H9 (cell line): ENCODE data around the gene LPCAT2. TPM values are rescaled to one million over a fixed set of nuclear protein-coding genes. Genes with fewer than 3 reads are reported as not detected.

ENCODE experiments used
- DNase-seq: peaks from one replicate; pipeline ENCODE4 v3.0.0-alpha.2; 2017
- H2AFZ ChIP-seq: one replicate; pipeline ENCODE4 v1.6.1; 2013; ENCODE audit warnings: mild to moderate bottlenecking, low read length, control low read depth, moderate library complexity
- H2AK5ac ChIP-seq: 2 replicates; pipeline ENCODE4 v1.6.1; 2013; ENCODE audit warnings: low read length, control low read depth, mixed read lengths; ENCODE audit not compliant: insufficient read length
- H2BK120ac ChIP-seq: one replicate; pipeline ENCODE4 v1.6.1; 2013; ENCODE audit warnings: low read depth, mild to moderate bottlenecking, low read length, control low read depth, inconsistent platforms; ENCODE audit not compliant: poor library complexity, severe bottlenecking
- H2BK12ac ChIP-seq: 2 replicates; pipeline ENCODE4 v1.6.1; 2013; ENCODE audit warnings: low read length, control low read depth, mixed read lengths, low read depth; ENCODE audit not compliant: insufficient read length
- H2BK15ac ChIP-seq: 2 replicates; pipeline ENCODE4 v1.6.1; 2013; ENCODE audit warnings: low read depth, low read length, control low read depth
- H2BK20ac ChIP-seq: one replicate; pipeline ENCODE4 v1.6.1; 2013; ENCODE audit warnings: low read depth, mild to moderate bottlenecking, low read length, control low read depth, inconsistent platforms; ENCODE audit not compliant: poor library complexity, severe bottlenecking
- H2BK5ac ChIP-seq: 2 replicates; pipeline ENCODE4 v1.6.1; 2013; ENCODE audit warnings: low read length, control low read depth, mixed read lengths; ENCODE audit not compliant: insufficient read length
- H3K14ac ChIP-seq: 2 replicates; pipeline ENCODE4 v1.6.1; 2013; ENCODE audit warnings: low read length, control low read depth; ENCODE audit not compliant: insufficient read depth
- H3K18ac ChIP-seq: 2 replicates; pipeline ENCODE4 v1.6.1; 2013; ENCODE audit warnings: low read depth, mild to moderate bottlenecking, mixed read lengths, low read length, control low read depth; ENCODE audit not compliant: insufficient read length
- H3K23ac ChIP-seq: 2 replicates; pipeline ENCODE4 v1.6.1; 2013; ENCODE audit warnings: low read length, control low read depth, mixed read lengths, low read depth; ENCODE audit not compliant: insufficient read length
- H3K23me2 ChIP-seq: 2 replicates; pipeline ENCODE4 v1.6.1; 2013; ENCODE audit warnings: low read depth, mild to moderate bottlenecking, mixed read lengths, low read length, control low read depth; ENCODE audit not compliant: insufficient read length, poor library complexity, severe bottlenecking
- H3K27ac ChIP-seq: 2 replicates; pipeline ENCODE4 v1.5.1; 2013; ENCODE audit warnings: low read length, control low read depth, mixed read lengths, low read depth; ENCODE audit not compliant: insufficient read length
- H3K27me3 ChIP-seq: 2 replicates; pipeline ENCODE4 v1.6.1; 2013; ENCODE audit warnings: low read length, control low read depth, inconsistent platforms; ENCODE audit not compliant: insufficient read depth
- H3K4ac ChIP-seq: 2 replicates; pipeline ENCODE4 v1.6.1; 2013; ENCODE audit warnings: low read depth, mild to moderate bottlenecking, control low read depth, inconsistent platforms, low read length, moderate library complexity
- H3K4me1 ChIP-seq: 2 replicates; pipeline ENCODE4 v1.6.1; 2013; ENCODE audit warnings: low read length, control low read depth, inconsistent platforms; ENCODE audit not compliant: insufficient read depth
- H3K4me2 ChIP-seq: 2 replicates; pipeline ENCODE4 v1.6.1; 2013; ENCODE audit warnings: low read length, control low read depth, mixed read lengths; ENCODE audit not compliant: insufficient read length, insufficient read depth
- H3K56ac ChIP-seq: 2 replicates; pipeline ENCODE4 v1.6.1; 2013; ENCODE audit warnings: low read depth, mild to moderate bottlenecking, mixed read lengths, low read length, control low read depth; ENCODE audit not compliant: insufficient read length
- H3K79me1 ChIP-seq: 2 replicates; pipeline ENCODE4 v1.6.1; 2013; ENCODE audit warnings: low read depth, mild to moderate bottlenecking, moderate library complexity, low read length, control low read depth, inconsistent platforms; ENCODE audit not compliant: insufficient read depth, poor library complexity, severe bottlenecking
- H3K79me2 ChIP-seq: 2 replicates; pipeline ENCODE4 v1.6.1; 2013; ENCODE audit warnings: low read length, control low read depth, inconsistent platforms; ENCODE audit not compliant: insufficient read depth
- H3K9ac ChIP-seq: 2 replicates; pipeline ENCODE4 v1.6.1; 2013; ENCODE audit warnings: low read length, control low read depth, mixed read lengths; ENCODE audit not compliant: insufficient read length; ENCODE audit errors: extremely low read depth
- H3K9me3 ChIP-seq: one replicate; pipeline ENCODE4 v1.6.1; 2013; ENCODE audit warnings: low read depth, low read length, inconsistent platforms; ENCODE audit not compliant: control insufficient read depth
- H3T11ph ChIP-seq: one replicate; pipeline ENCODE4 v1.6.1; 2013; ENCODE audit warnings: mild to moderate bottlenecking, low read length, control low read depth, inconsistent platforms
- H4K20me1 ChIP-seq: one replicate; pipeline ENCODE4 v1.6.1; 2013; ENCODE audit not compliant: control insufficient read depth, insufficient read length, insufficient read depth
- H4K5ac ChIP-seq: 2 replicates; pipeline ENCODE4 v1.6.1; 2013; ENCODE audit warnings: low read depth, mild to moderate bottlenecking, mixed read lengths, low read length, control low read depth; ENCODE audit not compliant: insufficient read length
- H4K8ac ChIP-seq: replicated peaks from 2 replicates; pipeline ENCODE4 v1.6.1; 2013; ENCODE audit warnings: low read length, control low read depth, mixed read lengths, low read depth; ENCODE audit not compliant: insufficient read length
- H4K91ac ChIP-seq: 2 replicates; pipeline ENCODE4 v1.6.1; 2013; ENCODE audit warnings: low read depth, mild to moderate bottlenecking, moderate library complexity, mixed read lengths, low read length, control low read depth; ENCODE audit not compliant: insufficient read length
- H3K27ac Mint-ChIP-seq, 3 experiments: 2 replicates in 2 of 3; 3 replicates in 1 of 3; pipeline ENCODE4 v1.8.0; 2020 to 2021; ENCODE audit warnings: mixed read lengths in 3 of 3, mild to moderate bottlenecking in 1 of 3, moderate library complexity in 1 of 3
- H3K27me3 Mint-ChIP-seq: 2 replicates; pipeline ENCODE4 v1.8.0; 2021; ENCODE audit warnings: low read depth, mild to moderate bottlenecking, moderate library complexity, mixed read lengths
- H3K36me3 Mint-ChIP-seq, 3 experiments: 2 replicates in 2 of 3; 3 replicates in 1 of 3; pipeline ENCODE4 v1.8.0; 2020 to 2021; ENCODE audit warnings: low read depth in 3 of 3, mixed read lengths in 3 of 3; ENCODE audit not compliant: insufficient read depth in 1 of 3
- H3K4me1 Mint-ChIP-seq, 2 experiments: 2 replicates each; pipeline ENCODE4 v1.8.0; 2020; ENCODE audit warnings: mixed read lengths in 2 of 2
- H3K4me3 Mint-ChIP-seq, 2 experiments: 2 replicates in 1 of 2; 3 replicates in 1 of 2; pipeline ENCODE4 v1.8.0; 2020 to 2021; ENCODE audit warnings: mild to moderate bottlenecking in 2 of 2, mixed read lengths in 2 of 2, moderate library complexity in 1 of 2
- H3K9me3 Mint-ChIP-seq, 2 experiments: 2 replicates in 1 of 2; 3 replicates in 1 of 2; pipeline ENCODE4 v1.8.0; 2020; ENCODE audit warnings: mild to moderate bottlenecking in 2 of 2, mixed read lengths in 2 of 2, moderate library complexity in 1 of 2
- WGBS: extraction: QIAGEN DNeasy Blood & Tissue Kit; methylation state at CpG from one replicate; pipeline ENCODE4 v1.1.7; 2013; ENCODE audit warnings: missing lambda C conversion rate, low lambda C conversion rate, mixed read lengths; ENCODE audit not compliant: insufficient read length; ENCODE audit errors: extremely low coverage; 5-methylcytosine and 5-hydroxymethylcytosine counted together
- total RNA-seq: library from RNA; stranded (reverse); gene quantifications from 2 replicates; pipeline ENCODE4 v1.2.1, GENCODE V29; 2021
- TF ChIP-seq, protein P1 (sequence below): fragments of 200-600 bp; sonication (generic); conservative IDR thresholded peaks from 3 replicates; pipeline ENCODE4 v1.8.0; 2021; ENCODE audit warnings: antibody characterized with exemption, mild to moderate bottlenecking

The LPCAT2 gene
- total RNA-seq, 1 experiment from 2014 or later: 2.8 TPM

DNA sequence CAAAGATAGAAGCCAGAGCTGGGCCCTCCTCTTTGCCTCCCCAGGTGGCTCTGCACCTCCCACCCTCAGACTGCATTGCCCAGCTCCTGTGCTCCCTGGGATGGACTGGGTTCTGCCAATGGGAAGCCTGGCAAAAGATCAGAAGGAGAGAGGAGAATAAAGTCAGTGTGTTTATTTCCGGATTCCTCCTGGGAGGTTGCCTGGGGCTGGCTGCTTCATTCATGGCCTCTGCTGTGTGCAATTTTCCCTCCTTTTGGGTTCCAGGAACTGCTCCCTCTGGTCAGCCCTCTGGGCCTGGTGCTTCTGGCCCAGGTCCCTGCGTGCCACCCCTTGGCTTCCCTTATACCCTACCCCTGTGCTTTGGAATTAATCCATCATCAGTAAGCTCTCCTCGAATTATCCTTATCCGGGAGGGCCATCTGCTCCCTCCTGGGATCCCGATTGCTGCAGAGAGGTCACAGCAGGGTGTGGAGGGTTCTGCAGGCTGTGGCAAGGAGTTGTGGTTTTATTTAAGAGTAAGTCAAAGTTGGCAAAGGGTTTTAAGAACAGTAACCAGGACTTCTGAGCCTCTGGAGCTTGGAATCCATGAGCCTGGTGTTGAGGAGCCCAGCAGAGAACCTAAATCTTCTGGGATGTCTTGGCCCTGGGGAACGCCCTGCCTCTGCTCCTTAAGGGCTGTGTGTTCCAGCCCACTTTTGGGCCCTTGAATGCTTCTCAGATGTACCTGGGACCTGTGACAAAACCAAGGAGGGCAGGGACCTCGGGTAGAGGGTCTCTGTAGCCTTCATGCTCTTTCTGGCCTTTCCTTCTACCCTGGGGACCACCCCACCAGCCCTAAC, 38.1 kb upstream of the LPCAT2 start:
- no peak overlapping the region for H3K18ac ChIP-seq
- WGBS: no CpG with 5 or more reads among the region's 7 CpGs
- H3K4me2 ChIP-seq: no peak overlapping the region

More for the DNA sequence above, 38.1 kb upstream of the LPCAT2 start:
- Histone ChIP-seq H2BK120ac (no peak overlapping the region), H2BK15ac (no peak overlapping the region), H3K9me3 (no peaks in the 10 kb centered on the region), H4K8ac (no peak overlapping the region), H3K4ac (no peak overlapping the region), H3K56ac (no peak overlapping the region), H3T11ph (no peak overlapping the region), H3K9ac (no peak overlapping the region), H3K4me1 (no peaks in the 10 kb centered on the region; the same call in 1 of the 2 replicates), H2BK12ac (no peak overlapping the region), H2BK20ac (no peak overlapping the region), H3K14ac (no peak overlapping the region), H2AFZ (no peak overlapping the region), H3K27ac (no peak overlapping the region), H3K79me1 (no peaks in the 10 kb centered on the region), H2BK5ac (no peak overlapping the region), H4K5ac (no peak overlapping the region), H4K20me1 (no peaks in the 10 kb centered on the region), H2AK5ac (no peak overlapping the region), H4K91ac (no peak overlapping the region), H3K23me2 (no peaks in the 10 kb centered on the region), H3K23ac (no peak overlapping the region), H3K27me3 (peaks cover 2% of the 10 kb centered on the region; the same call in 1 of the 2 replicates), H3K79me2 (no peaks in the 10 kb centered on the region)
- H3K36me3 Mint-ChIP-seq: no peaks in the 10 kb centered on the region; a peak in 1 of 7 replicates
- no peaks in the 10 kb centered on the region; a peak in 1 of 5 replicates for H3K9me3 Mint-ChIP-seq
- H3K27me3 Mint-ChIP-seq: peaks cover 95% of the 10 kb centered on the region
- peak; percentile 52 for DNase-seq
- H3K4me3 Mint-ChIP-seq: no peak overlapping the region
- H3K27ac Mint-ChIP-seq: no peak overlapping the region
- H3K4me1 Mint-ChIP-seq: peaks cover 16 to 24% of the 10 kb centered on the region in 2 experiments
- TF ChIP-seq, protein P1, sequence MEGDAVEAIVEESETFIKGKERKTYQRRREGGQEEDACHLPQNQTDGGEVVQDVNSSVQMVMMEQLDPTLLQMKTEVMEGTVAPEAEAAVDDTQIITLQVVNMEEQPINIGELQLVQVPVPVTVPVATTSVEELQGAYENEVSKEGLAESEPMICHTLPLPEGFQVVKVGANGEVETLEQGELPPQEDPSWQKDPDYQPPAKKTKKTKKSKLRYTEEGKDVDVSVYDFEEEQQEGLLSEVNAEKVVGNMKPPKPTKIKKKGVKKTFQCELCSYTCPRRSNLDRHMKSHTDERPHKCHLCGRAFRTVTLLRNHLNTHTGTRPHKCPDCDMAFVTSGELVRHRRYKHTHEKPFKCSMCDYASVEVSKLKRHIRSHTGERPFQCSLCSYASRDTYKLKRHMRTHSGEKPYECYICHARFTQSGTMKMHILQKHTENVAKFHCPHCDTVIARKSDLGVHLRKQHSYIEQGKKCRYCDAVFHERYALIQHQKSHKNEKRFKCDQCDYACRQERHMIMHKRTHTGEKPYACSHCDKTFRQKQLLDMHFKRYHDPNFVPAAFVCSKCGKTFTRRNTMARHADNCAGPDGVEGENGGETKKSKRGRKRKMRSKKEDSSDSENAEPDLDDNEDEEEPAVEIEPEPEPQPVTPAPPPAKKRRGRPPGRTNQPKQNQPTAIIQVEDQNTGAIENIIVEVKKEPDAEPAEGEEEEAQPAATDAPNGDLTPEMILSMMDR: no peak
